K562 (cell line): Measurements from ENCODE around the gene SYMPK. TPM values are rescaled to one million over a fixed set of nuclear protein-coding genes. Genes with fewer than 3 reads are reported as not detected.

Experiments used
- BRF2 ChIP-seq: IDR thresholded peaks from 3 replicates; pipeline ENCODE4 v1.6.1; 2011; ENCODE audit warnings: borderline replicate concordance, mild to moderate bottlenecking; ENCODE audit not compliant: insufficient read length, insufficient read depth
- ELF1 ChIP-seq: fragments of 200-800 bp; sonication (Bioruptor generic); IDR thresholded peaks from 2 replicates; pipeline ENCODE4 v1.6.1; 2016; ENCODE audit warnings: missing genetic modification characterization, missing compliant biosample characterization
- ETS2 ChIP-seq: IDR thresholded peaks from 2 replicates; pipeline ENCODE4 v1.6.1; 2016; ENCODE audit warnings: borderline replicate concordance, missing genetic modification characterization, mild to moderate bottlenecking, moderate library complexity, missing compliant biosample characterization; ENCODE audit not compliant: poor library complexity, severe bottlenecking
- FOSL1 ChIP-seq: fragments of 200-800 bp; sonication (Bioruptor generic); conservative IDR thresholded peaks from 2 replicates; pipeline ENCODE4 v1.6.1; 2016; ENCODE audit warnings: missing genetic modification characterization, missing compliant biosample characterization
- HNRNPL ChIP-seq: fragments of 200-400 bp; formaldehyde crosslinking; IDR thresholded peaks from 2 replicates; pipeline ENCODE4 v1.6.1; 2017; ENCODE audit warnings: low read depth, mild to moderate bottlenecking, low read length
- KAT2B ChIP-seq: IDR thresholded peaks from one replicate; pipeline ENCODE4 v1.6.1; 2012; ENCODE audit warnings: low read depth, mild to moderate bottlenecking, control low read depth, inconsistent platforms, low read length, moderate library complexity
- MTA1 ChIP-seq: fragments of 450-650 bp; IDR thresholded peaks from 2 replicates; pipeline ENCODE4 v1.6.1; 2017; ENCODE audit warnings: borderline replicate concordance
- RBM39 ChIP-seq: fragments of 200-400 bp; formaldehyde crosslinking; optimal IDR thresholded peaks from 2 replicates; pipeline ENCODE3; 2018; ENCODE audit warnings: low read depth, low read length
- RFX7 ChIP-seq: fragments of 250-450 bp; sonication (Bioruptor Pico); IDR thresholded peaks from 2 replicates; pipeline ENCODE4 v1.5.1; 2021; ENCODE audit warnings: mild to moderate bottlenecking
- SMARCC2 ChIP-seq: fragments of 450-650 bp; IDR thresholded peaks from 2 replicates; pipeline ENCODE4 v1.6.1; 2017; ENCODE audit warnings: antibody characterized with exemption, moderate library complexity, mild to moderate bottlenecking, low read depth
- SPI1 ChIP-seq: IDR thresholded peaks from 2 replicates; pipeline ENCODE4 v1.6.1; 2011; ENCODE audit warnings: low read depth, low read length, control low read depth, borderline replicate concordance
- SUPT5H ChIP-seq: fragments of 450-650 bp; IDR thresholded peaks from 2 replicates; pipeline ENCODE4 v1.6.1; 2016
- XRCC4 ChIP-seq: IDR thresholded peaks from one replicate; pipeline ENCODE4 v1.6.1; 2011; ENCODE audit not compliant: insufficient read depth, insufficient read length; ENCODE audit errors: extremely low read depth
- ZNF316 ChIP-seq: fragments of 450-650 bp; IDR thresholded peaks from 2 replicates; pipeline ENCODE4 v1.6.1; 2016
- ZNF699 ChIP-seq: fragments of 250-450 bp; sonication (Bioruptor Pico); IDR thresholded peaks from 2 replicates; pipeline ENCODE4 v1.8.0; 2021; ENCODE audit warnings: mild to moderate bottlenecking, moderate library complexity; ENCODE audit not compliant: insufficient replicate concordance
- polyA plus RNA-seq, 8 experiments: library from polyadenylated mRNA; depleted of rRNA in 4 of 8; stranded (reverse) in 5 of 8; unstranded in 3 of 8; fragments of >200 nt; fragmentation: Nextera tagmentation in 2 of 8; fragmentation: Illumina TruSeq in 1 of 8; extraction: Ambion mirVana in 2 of 8; extraction: Trizol in 1 of 8; gene quantifications; 2 replicates each; pipeline versions ENCODE4 v1.2.1 to v1.2.3, GENCODE V29; 2011 to 2014; ENCODE audit warnings: inconsistent platforms in 1 of 8, missing spikeins in 1 of 8
- total RNA-seq, 7 experiments: library from RNA; depleted of rRNA in 6 of 7; stranded (reverse); fragments of >200 nt in 6 of 7; fragmentation: Illumina TruSeq in 2 of 7; extraction: Trizol in 2 of 7; gene quantifications; 2 replicates each; pipeline versions ENCODE4 v1.2.1 to v1.2.3, GENCODE V29; 2011 to 2021; ENCODE audit warnings: low replicate concordance in 1 of 7
- TF ChIP-seq, protein P1 (sequence below), 3 experiments: fragments of 200-800 bp in 1 of 3; fragments of 250-450 bp in 1 of 3; fragments of 450-650 bp in 1 of 3; sonication (Bioruptor Pico) in 1 of 3; sonication (Bioruptor generic) in 1 of 3; formaldehyde crosslinking in 1 of 3; IDR thresholded peaks; 2 replicates each; pipeline versions ENCODE4 v1.6.1 to v1.8.0; 2016 to 2022; ENCODE audit warnings: mild to moderate bottlenecking in 2 of 3, missing genetic modification characterization in 2 of 3, missing compliant biosample characterization in 1 of 3, moderate library complexity in 1 of 3
- TF ChIP-seq, protein P2 (sequence below): sonication (generic); formaldehyde crosslinking; IDR thresholded peaks from 2 replicates; pipeline ENCODE4 v1.8.0; 2022; ENCODE audit warnings: missing genetic modification reagents, mild to moderate bottlenecking, borderline replicate concordance
- TF ChIP-seq, protein P3 (sequence below): sonication (generic); formaldehyde crosslinking; IDR thresholded peaks from 2 replicates; pipeline ENCODE4 v1.8.0; 2023; ENCODE audit warnings: mild to moderate bottlenecking, missing genetic modification reagents

Gene SYMPK
- total and polyA plus RNA-seq, 9 of the 15 experiments (the other 6 are each of a cell fraction or from before 2014, with no cell fraction given): 0.73 to 95.5 (median 58.4) TPM

DNA sequence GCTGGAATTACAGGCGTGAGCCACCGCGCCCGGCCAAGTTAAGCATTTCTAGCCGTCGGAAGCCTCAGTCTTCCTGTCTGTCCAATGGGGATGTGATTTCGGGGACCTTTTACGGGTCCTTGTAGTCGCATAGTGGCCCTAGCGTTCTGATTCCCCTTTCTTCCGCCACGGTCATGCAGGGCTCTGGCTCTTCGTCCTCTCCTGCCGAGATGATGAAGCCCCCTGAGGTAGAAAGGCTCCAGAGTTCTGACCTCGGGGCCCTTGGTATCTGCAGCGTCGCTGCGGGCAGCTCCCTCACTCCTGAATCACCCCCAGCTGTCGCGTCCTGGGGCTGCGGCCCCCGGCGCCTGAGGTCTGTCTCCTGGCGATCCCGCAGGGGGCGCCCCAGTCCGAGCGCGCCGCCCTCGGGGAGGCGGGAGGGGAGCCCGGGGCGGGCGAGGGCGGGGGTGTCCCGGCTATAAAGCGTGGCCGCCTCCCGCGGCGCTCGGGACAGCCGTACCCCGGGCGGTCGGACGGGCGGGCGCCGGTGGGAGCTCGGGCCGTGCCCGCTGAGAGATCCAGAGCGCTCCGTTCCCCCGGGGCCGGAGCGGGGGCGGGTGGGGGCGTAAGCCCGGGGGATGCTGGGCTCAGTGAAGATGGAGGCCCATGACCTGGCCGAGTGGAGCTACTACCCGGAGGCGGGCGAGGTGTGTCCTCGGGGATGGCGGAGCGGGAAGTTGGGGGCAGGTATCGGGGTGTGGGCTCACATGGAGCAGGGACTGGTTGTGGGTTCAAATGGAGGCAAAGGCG lies 1.1 kb upstream of the SYMPK start, which contains the start of gene FOXA3 (continued):
- TF ChIP-seq, protein P1, sequence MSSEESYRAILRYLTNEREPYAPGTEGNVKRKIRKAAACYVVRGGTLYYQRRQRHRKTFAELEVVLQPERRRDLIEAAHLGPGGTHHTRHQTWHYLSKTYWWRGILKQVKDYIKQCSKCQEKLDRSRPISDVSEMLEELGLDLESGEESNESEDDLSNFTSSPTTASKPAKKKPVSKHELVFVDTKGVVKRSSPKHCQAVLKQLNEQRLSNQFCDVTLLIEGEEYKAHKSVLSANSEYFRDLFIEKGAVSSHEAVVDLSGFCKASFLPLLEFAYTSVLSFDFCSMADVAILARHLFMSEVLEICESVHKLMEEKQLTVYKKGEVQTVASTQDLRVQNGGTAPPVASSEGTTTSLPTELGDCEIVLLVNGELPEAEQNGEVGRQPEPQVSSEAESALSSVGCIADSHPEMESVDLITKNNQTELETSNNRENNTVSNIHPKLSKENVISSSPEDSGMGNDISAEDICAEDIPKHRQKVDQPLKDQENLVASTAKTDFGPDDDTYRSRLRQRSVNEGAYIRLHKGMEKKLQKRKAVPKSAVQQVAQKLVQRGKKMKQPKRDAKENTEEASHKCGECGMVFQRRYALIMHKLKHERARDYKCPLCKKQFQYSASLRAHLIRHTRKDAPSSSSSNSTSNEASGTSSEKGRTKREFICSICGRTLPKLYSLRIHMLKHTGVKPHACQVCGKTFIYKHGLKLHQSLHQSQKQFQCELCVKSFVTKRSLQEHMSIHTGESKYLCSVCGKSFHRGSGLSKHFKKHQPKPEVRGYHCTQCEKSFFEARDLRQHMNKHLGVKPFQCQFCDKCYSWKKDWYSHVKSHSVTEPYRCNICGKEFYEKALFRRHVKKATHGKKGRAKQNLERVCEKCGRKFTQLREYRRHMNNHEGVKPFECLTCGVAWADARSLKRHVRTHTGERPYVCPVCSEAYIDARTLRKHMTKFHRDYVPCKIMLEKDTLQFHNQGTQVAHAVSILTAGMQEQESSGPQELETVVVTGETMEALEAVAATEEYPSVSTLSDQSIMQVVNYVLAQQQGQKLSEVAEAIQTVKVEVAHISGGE (CRISPR knock-in tag; IDR thresholded peaks at IDR 0.05): no peak
- no peak for TF ChIP-seq SPI1
- TF ChIP-seq BRF2: no peak
- TF ChIP-seq ETS2 (tag): no peak
- TF ChIP-seq, protein P2, sequence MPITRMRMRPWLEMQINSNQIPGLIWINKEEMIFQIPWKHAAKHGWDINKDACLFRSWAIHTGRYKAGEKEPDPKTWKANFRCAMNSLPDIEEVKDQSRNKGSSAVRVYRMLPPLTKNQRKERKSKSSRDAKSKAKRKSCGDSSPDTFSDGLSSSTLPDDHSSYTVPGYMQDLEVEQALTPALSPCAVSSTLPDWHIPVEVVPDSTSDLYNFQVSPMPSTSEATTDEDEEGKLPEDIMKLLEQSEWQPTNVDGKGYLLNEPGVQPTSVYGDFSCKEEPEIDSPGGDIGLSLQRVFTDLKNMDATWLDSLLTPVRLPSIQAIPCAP (CRISPR knock-in tag): no peak
- TF ChIP-seq RBM39: no peak
- no peak for TF ChIP-seq ELF1
- TF ChIP-seq MTA1: no peak
- no peak for TF ChIP-seq SUPT5H
- no peak for TF ChIP-seq HNRNPL
- no peak for TF ChIP-seq XRCC4
- TF ChIP-seq FOSL1 (tag): peak; percentile 59
- TF ChIP-seq ZNF316: no peak
- TF ChIP-seq SMARCC2: no peak
- TF ChIP-seq KAT2B: no peak
- TF ChIP-seq ZNF699 (CRISPR knock-in tag): no peak
- TF ChIP-seq, protein P3, sequence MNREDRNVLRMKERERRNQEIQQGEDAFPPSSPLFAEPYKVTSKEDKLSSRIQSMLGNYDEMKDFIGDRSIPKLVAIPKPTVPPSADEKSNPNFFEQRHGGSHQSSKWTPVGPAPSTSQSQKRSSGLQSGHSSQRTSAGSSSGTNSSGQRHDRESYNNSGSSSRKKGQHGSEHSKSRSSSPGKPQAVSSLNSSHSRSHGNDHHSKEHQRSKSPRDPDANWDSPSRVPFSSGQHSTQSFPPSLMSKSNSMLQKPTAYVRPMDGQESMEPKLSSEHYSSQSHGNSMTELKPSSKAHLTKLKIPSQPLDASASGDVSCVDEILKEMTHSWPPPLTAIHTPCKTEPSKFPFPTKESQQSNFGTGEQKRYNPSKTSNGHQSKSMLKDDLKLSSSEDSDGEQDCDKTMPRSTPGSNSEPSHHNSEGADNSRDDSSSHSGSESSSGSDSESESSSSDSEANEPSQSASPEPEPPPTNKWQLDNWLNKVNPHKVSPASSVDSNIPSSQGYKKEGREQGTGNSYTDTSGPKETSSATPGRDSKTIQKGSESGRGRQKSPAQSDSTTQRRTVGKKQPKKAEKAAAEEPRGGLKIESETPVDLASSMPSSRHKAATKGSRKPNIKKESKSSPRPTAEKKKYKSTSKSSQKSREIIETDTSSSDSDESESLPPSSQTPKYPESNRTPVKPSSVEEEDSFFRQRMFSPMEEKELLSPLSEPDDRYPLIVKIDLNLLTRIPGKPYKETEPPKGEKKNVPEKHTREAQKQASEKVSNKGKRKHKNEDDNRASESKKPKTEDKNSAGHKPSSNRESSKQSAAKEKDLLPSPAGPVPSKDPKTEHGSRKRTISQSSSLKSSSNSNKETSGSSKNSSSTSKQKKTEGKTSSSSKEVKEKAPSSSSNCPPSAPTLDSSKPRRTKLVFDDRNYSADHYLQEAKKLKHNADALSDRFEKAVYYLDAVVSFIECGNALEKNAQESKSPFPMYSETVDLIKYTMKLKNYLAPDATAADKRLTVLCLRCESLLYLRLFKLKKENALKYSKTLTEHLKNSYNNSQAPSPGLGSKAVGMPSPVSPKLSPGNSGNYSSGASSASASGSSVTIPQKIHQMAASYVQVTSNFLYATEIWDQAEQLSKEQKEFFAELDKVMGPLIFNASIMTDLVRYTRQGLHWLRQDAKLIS (CRISPR knock-in tag): no peak
- TF ChIP-seq RFX7: no peak
